Activated naive CD4-positive, alpha-beta T cell treated with anti-CD3 and anti-CD28 coated beads, Interleukin-2, amount 50 U/mL, for 72 hours (primary cell): ENCODE results near the gene VPS13D. TPM values are rescaled to one million over a fixed set of nuclear protein-coding genes. Genes with fewer than 3 reads are reported as not detected.

Experiments used
- ATAC-seq, 2 donors: fragments of 150-1000 bp; cut with Tn5 transposase; 2 replicates each; pipeline ENCODE4 v1.10.0; 2021; ENCODE audit warnings: mild to moderate bottlenecking in 2 of 2, moderate library complexity in 2 of 2
- DNase-seq, 2 donors: peaks; one replicate each; pipeline ENCODE4 v3.0.0; 2021 to 2022; ENCODE audit warnings: low spot score in 2 of 2
- H3K27ac Mint-ChIP-seq, 2 donors: one replicate each; pipeline ENCODE4 v1.8.0; 2022; ENCODE audit warnings: mild to moderate bottlenecking in 2 of 2, mixed read lengths in 2 of 2
- H3K36me3 Mint-ChIP-seq, 2 donors: one replicate each; pipeline ENCODE4 v1.8.0; 2022; ENCODE audit warnings: mixed read lengths in 2 of 2
- H3K9me3 Mint-ChIP-seq, 2 donors: one replicate each; pipeline ENCODE4 v1.8.0; 2022; ENCODE audit warnings: mixed read lengths in 2 of 2
- total RNA-seq, 2 donors: library from RNA; stranded (reverse); gene quantifications; one replicate each; pipeline ENCODE4 v1.2.3, GENCODE V29; 2022

Gene VPS13D
- total RNA-seq, 2 donors from 2014 or later, result 31.2 to 40.7 TPM

DNA sequence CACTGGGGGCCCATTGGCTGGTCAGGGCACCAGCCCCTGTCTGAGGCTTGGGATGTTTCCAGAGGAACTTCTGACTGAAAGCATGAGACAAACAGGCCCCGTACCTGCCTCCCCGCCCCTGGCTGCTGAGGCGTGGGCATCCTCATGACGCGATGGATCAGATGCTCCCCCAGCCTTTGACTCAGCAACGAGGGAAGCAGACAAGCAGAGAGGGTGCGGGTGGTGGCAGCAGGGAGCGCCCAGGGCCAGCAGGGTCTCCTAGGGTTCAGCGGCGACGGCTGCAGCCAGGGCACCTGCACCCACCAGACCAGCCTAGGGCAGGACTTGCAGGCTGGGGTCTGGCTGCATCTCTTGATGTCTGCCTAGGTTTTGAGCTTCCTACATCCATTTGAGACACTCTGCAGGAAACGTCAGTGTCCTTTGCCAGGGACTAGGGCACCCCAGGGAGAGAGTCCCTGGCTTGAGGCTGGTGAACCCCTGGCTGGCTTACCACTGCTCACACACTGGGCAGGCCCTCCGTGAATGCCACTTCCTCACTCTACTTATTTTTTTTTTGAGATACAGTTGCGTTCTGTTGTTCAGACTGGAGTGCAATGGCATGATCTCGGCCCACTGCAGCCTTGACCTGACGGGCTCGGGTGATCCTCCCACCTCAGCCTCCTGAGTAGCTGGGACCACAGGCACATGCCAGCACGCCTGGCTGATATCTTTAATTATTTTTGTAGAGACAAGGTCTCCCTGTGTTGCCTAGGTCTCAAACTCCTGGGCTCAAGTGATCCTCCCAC lies 324.9 kb downstream of the VPS13D start:
- peak overlapping the region in 1 of 2 donors; percentile 31 for H3K27ac Mint-ChIP-seq
- ATAC-seq (no peak), DNase-seq (no peak)
- H3K36me3 Mint-ChIP-seq, result no peaks in the 10 kb centered on the region
- H3K9me3 Mint-ChIP-seq, result peaks cover 0 to 3% of the 10 kb centered on the region in 2 donors

DNA sequence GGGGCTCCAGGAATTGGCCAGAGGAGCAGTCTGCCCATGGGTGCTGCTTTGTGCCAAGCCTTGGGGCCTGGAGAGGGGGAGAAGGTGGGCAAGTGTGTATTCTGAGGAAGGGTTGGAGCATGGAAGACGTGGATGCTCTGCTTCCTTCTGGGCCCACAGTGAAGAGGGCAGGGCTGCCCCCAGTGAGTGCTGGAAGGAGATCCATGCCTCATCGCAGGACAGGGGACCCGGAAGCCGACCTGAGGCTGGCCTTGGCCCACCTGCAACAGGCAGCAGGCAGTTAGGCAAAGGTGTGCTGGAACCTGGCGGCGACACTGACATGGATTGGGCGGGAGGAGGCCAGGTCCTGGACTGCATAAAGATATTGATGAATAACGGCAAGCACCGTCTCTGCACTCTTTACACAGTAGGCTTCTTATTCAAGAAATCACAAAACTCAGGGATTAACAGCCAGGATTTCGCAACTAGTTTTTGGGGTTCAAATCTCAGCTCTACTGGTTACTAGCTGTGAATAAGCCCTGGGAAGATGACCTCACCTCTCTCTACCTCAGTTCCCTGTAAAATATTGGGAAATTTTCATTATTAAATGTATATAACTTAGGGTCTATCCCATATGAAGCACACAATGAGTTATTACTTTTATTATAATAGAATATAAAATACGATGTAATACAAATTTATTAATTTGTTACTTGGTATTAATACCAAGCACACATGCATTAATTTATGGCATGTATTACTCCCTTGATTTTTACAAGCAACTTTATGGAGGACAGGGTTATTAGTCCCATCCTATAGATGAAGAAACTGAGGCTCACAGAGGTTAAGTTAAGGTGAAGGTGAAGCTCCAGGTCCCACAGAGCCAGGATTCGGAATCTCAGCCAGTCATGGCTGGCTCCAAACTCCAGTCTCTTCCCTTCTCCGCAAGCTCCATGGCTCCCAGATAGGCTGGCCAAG lies 325.9 kb downstream of the VPS13D start:
- no peak for DNase-seq
- no peak for ATAC-seq
- peaks cover 0 to 3% of the 10 kb centered on the region in 2 donors for H3K9me3 Mint-ChIP-seq
- peak overlapping the region in 1 of 2 donors; percentile 31 for H3K27ac Mint-ChIP-seq
- H3K36me3 Mint-ChIP-seq, result no peaks in the 10 kb centered on the region

DNA sequence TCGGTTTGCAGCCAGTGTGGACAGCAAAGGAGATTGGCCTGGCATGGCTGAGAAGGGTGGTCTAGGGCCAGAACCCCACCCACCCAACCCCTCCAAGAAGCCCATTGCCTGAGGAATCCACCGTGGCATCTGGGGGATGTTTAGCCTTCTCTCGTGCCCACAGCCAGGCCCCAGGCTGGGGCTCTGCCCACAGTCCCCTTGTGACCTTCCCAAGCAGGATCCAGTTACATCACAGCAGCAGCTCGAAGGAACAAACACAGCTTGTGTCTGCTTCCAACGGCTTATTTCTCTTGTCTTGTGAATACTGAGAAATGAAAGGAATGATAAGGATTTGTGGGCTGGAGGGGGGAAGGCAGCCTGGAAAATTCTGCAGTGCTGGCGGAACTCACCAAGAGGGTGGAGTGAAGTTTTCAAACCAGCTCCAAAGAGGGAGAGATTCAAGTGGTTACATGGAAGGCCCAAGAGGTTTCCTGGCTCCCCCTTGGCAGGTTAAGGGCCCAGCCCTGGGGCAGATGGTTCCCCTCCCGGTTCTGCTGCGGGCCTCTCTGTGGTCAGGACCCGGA lies 326.6 kb downstream of the VPS13D start:
- no peaks in the 10 kb centered on the region for H3K36me3 Mint-ChIP-seq
- ATAC-seq (no peak), DNase-seq (no peak)
- H3K27ac Mint-ChIP-seq, result peak overlapping the region in 1 of 2 donors; percentile 32
- peaks cover 0 to 3% of the 10 kb centered on the region in 2 donors for H3K9me3 Mint-ChIP-seq

DNA sequence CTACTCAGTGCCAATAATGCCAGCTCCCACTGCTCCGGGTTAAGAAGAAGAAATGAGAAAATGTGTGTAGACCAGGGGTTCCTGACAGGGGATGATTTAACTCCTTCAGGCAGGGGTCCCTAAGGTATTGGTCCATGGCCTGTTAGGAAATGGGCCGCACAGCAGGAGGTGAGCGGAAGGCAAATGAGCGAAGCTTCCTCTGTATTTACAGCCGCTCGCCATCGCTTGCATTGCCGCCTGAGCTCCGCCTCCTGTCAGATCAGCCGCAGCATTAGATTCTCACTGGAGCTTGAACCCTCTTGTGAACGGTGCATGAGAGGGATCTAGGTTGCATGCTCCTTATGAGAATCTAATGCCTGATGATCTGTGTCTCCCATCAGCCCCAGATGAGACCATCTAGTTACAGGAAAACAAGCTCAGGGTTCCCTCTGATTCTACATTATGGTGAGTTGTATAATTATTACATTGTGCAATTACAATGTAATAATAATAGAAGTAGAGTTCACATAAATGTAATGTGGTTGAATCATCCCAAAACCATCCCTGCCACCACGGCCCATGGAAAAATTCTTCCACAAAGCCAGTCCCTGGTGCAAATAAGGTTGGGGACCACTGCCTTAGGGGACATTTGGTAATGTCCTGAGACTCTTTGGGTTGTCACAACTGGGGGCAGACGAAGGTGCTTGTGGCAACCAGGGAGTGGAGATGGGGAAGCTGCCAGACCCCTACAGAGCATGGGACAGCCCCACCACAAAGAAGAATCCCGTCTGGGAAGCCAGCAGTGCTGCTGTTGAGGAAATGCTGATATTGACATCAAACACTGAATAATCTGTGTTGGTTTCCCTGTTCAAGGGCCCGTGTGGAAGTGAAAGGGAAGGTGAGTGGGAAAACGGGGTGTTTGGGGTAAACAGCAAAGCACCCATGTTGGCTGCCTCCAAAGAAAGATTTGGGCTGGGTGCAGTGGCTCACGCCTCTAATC lies 327.4 kb downstream of the VPS13D start:
- ATAC-seq (no peak), DNase-seq (no peak)
- peak overlapping the region in 1 of 2 donors; percentile 32 for H3K27ac Mint-ChIP-seq
- H3K36me3 Mint-ChIP-seq, result peaks cover 2 to 5% of the 10 kb centered on the region in 2 donors
- peaks cover 2 to 5% of the 10 kb centered on the region in 2 donors for H3K9me3 Mint-ChIP-seq

DNA sequence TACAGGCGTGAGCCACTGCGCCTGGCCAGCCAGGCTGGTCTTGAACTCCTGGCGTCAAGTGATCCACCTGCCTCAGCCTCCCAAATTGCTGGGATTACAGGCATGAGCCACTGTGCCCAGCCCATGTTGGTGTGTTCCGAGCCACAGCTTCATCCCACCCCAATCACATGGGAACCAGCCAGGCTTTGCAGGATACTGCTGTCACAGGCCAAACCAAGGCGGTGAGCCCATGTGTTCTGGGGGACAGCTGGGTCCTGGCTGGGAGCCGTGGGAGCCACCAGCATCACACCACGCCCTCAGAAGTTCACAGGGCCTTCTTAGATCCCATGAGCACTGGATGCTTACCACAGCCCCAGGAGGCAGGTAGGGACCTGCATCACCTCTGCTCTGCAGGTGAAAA lies 331.3 kb downstream of the VPS13D start:
- DNase-seq (no peak), ATAC-seq (no peak)
- Mint-ChIP-seq H3K9me3 (peaks cover 21 to 26% of the 10 kb centered on the region in 2 donors), H3K36me3 (peaks cover 36 to 42% of the 10 kb centered on the region in 2 donors), H3K27ac (no peak overlapping the region)

Other genes with a start within 250 kb of the VPS13D start
- gene MFN2, start 249.6 kb upstream of the VPS13D start, total RNA-seq, result 10 to 100 TPM; 54.9 to 62.3 TPM
- 10 to 100 TPM; 30.8 to 50.4 TPM for gene MIIP, start 210.5 kb upstream of the VPS13D start, total RNA-seq
- 10 to 100 TPM in 1 of 2 donors, under 1 TPM in 1; 0.84 to 41.5 TPM for gene TNFRSF8, start 166.7 kb upstream of the VPS13D start, total RNA-seq
- gene TNFRSF1B, start 63.0 kb upstream of the VPS13D start, total RNA-seq, result 100 to 1,000 TPM in 1 of 2 donors, 10 to 100 TPM in 1; 98.1 to 143 TPM